H1 (cell line): ENCODE measurements around the gene PROSER3. TPM values are rescaled to one million over a fixed set of nuclear protein-coding genes. Genes with fewer than 3 reads are reported as not detected.

Experiments
- BCL11A ChIP-seq, 2 experiments: IDR thresholded peaks; one replicate each; pipeline ENCODE4 v1.6.1; 2011; ENCODE audit warnings: low read depth in 2 of 2, low read length in 2 of 2, mild to moderate bottlenecking in 2 of 2
- JUN ChIP-seq: IDR thresholded peaks from 2 replicates; pipeline ENCODE4 v1.6.1; 2011; ENCODE audit warnings: low read depth, mild to moderate bottlenecking, improper control_type of control experiment, low read length
- SIN3A ChIP-seq, 2 experiments: IDR thresholded peaks in 1 of 2; conservative IDR thresholded peaks in 1 of 2; 2 replicates each; pipeline ENCODE4 v1.6.1; 2011 to 2012; ENCODE audit warnings: low read length in 2 of 2, improper control_type of control experiment in 1 of 2, low read depth in 1 of 2, mild to moderate bottlenecking in 1 of 2
- polyA plus RNA-seq, 7 experiments: library from polyadenylated mRNA; depleted of rRNA in 3 of 7; stranded (reverse) in 5 of 7; unstranded in 2 of 7; fragments of >200 nt in 5 of 7; fragments of 200-250 nt in 2 of 7; gene quantifications; 1 replicate in 5 of 7; 2 replicates in 1 of 7; 4 replicates in 1 of 7; pipeline versions ENCODE4 v1.2.1 to v1.2.3, GENCODE V29; 2011 to 2013; ENCODE audit warnings: missing spikeins in 2 of 7, mixed read lengths in 2 of 7
- total RNA-seq: library from RNA; stranded (reverse); fragmentation: NEBNext Ultra II Directional; extraction: Animal tissue kit (Norgen Biotek cat#: 25700); gene quantifications from 2 replicates; pipeline ENCODE4 v1.2.1, GENCODE V29; 2021

Gene PROSER3
- total and polyA plus RNA-seq, 2 of the 8 experiments (the other 6 are each of a cell fraction or from before 2014, with no cell fraction given) = 17.8 to 28.9 TPM

DNA sequence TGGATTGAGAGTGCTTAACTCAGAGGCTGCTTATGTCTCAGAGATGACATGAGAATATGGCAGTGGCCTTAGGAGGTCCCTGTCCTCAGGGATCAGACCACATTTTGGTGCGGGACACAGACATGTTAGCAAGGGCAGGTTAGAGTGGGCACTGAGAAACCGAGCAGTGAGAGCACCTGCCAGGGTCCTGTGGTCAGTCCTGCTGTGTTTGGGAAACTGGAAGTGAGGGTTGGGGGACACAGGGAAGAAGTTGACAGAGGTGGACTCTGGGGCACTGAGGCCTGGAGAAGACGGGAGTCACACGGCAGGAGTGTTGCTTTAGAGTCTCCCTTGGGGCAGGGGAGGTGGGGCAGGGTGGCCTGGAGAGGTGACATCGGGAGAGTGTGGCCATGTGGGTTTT is 23.1 kb upstream of the PROSER3 start (continued):
- TF ChIP-seq BCL11A (IDR thresholded peaks at IDR 0.05; ENCODE audit: low read depth in 2 of 2, low read length in 2 of 2) = no peak
- TF ChIP-seq JUN = no peak
- TF ChIP-seq SIN3A (conservative IDR thresholded peaks at IDR 0.05 in 1 of 2, IDR thresholded peaks at IDR 0.05 in 1 of 2; ENCODE audit: low read depth in 1 of 2, low read length in 2 of 2) = no peak
